Stimulated activated naive B cell treated with anti-CD40 and anti-IgM and Interleukin-4, amounts not matched to agents 10 μg/mL and 1 μg/mL and 100 μg/mL, for 72 hours (primary cell): ENCODE data around the gene ADARB1.
A peak's percentile ranks its signal among the peaks of the same experiment; 100 is the strongest.

ENCODE experiments used
- ATAC-seq, 2 donors: fragments of 150-1000 bp; cut with Tn5 transposase; replicated peaks; 2 replicates each; pipeline ENCODE4 v1.10.0; 2021; ENCODE audit warnings: moderate library complexity in 1 of 2
- DNase-seq: peaks from one replicate; pipeline ENCODE4 v3.0.0; 2021
- H3K27ac Mint-ChIP-seq: one replicate; pipeline ENCODE4 v1.8.0; 2022; ENCODE audit warnings: mild to moderate bottlenecking, mixed read lengths
- H3K27me3 Mint-ChIP-seq, 2 donors: one replicate each; pipeline ENCODE4 v1.8.0; 2022; ENCODE audit warnings: mixed read lengths in 2 of 2
- H3K36me3 Mint-ChIP-seq, 2 donors: one replicate each; pipeline ENCODE4 v1.8.0; 2022; ENCODE audit warnings: mixed read lengths in 2 of 2, mild to moderate bottlenecking in 1 of 2
- H3K4me1 Mint-ChIP-seq, 2 donors: one replicate each; pipeline ENCODE4 v1.8.0; 2022; ENCODE audit warnings: mixed read lengths in 2 of 2, mild to moderate bottlenecking in 1 of 2
- H3K4me3 Mint-ChIP-seq, 2 donors: one replicate each; pipeline ENCODE4 v1.8.0; 2022; ENCODE audit warnings: mild to moderate bottlenecking in 2 of 2, mixed read lengths in 2 of 2, moderate library complexity in 1 of 2
- H3K9me3 Mint-ChIP-seq, 2 donors: one replicate each; pipeline ENCODE4 v1.8.0; 2022; ENCODE audit warnings: mixed read lengths in 2 of 2, mild to moderate bottlenecking in 1 of 2

The ADARB1 gene

GRCh38 chr21:45265721-45266517 lies 191.5 kb downstream of the ADARB1 start:
- DNase-seq (no peak), ATAC-seq (peak in 1 of 2 donors; percentile 4)
- peaks cover under 1 to 3% of the 10 kb centered on the region in 2 donors for H3K9me3 Mint-ChIP-seq
- H3K4me3 Mint-ChIP-seq, result no peak overlapping the region
- H3K36me3 Mint-ChIP-seq, result peaks cover 20 to 49% of the 10 kb centered on the region in 2 donors
- no peaks in the 10 kb centered on the region for H3K27me3 Mint-ChIP-seq
- peaks cover 6% of the 10 kb centered on the region in 2 donors for H3K4me1 Mint-ChIP-seq
- H3K27ac Mint-ChIP-seq, result peak overlapping the region; percentile 67

- Mint-ChIP-seq H3K36me3 (peaks cover 20 to 49% of the 10 kb centered on the region in 2 donors), H3K27ac (peak overlapping the region; percentile 67), H3K27me3 (no peaks in the 10 kb centered on the region), H3K4me3 (no peak overlapping the region), H3K4me1 (peaks cover 6% of the 10 kb centered on the region in 2 donors), H3K9me3 (peaks cover 4 to 8% of the 10 kb centered on the region in 2 donors)
- ATAC-seq (peak; percentile 36 to 78), DNase-seq (no peak)
These were observed 192.4 kb downstream of the ADARB1 start for GRCh38 chr21:45266518-45267389.

- DNase-seq (no peak), ATAC-seq (no peak)
- Mint-ChIP-seq H3K27me3 (no peaks in the 10 kb centered on the region), H3K9me3 (peaks cover 4 to 8% of the 10 kb centered on the region in 2 donors), H3K4me1 (peaks cover 6% of the 10 kb centered on the region in 2 donors), H3K4me3 (no peak overlapping the region), H3K36me3 (peaks cover 20 to 47% of the 10 kb centered on the region in 2 donors), H3K27ac (no peak overlapping the region)
These were observed 193.0 kb downstream of the ADARB1 start for GRCh38 chr21:45267390-45267760.

GRCh38 chr21:45269861-45270260 lies 195.5 kb downstream of the ADARB1 start:
- peaks cover 13 to 29% of the 10 kb centered on the region in 2 donors for H3K36me3 Mint-ChIP-seq
- peaks cover 4 to 8% of the 10 kb centered on the region in 2 donors for H3K9me3 Mint-ChIP-seq
- H3K27ac Mint-ChIP-seq, result no peak overlapping the region
- peaks cover 6% of the 10 kb centered on the region in 2 donors for H3K4me1 Mint-ChIP-seq
- DNase-seq (no peak), ATAC-seq (no peak)
- no peak overlapping the region for H3K4me3 Mint-ChIP-seq
- no peaks in the 10 kb centered on the region for H3K27me3 Mint-ChIP-seq

GRCh38 chr21:45270306-45270821 lies 196.0 kb downstream of the ADARB1 start:
- Mint-ChIP-seq H3K4me3 (no peak overlapping the region), H3K36me3 (peaks cover 11 to 25% of the 10 kb centered on the region in 2 donors), H3K27me3 (no peaks in the 10 kb centered on the region), H3K9me3 (peaks cover 4 to 8% of the 10 kb centered on the region in 2 donors), H3K27ac (no peak overlapping the region), H3K4me1 (peaks cover 6% of the 10 kb centered on the region in 2 donors)
- ATAC-seq (no peak), DNase-seq (no peak)
